ENCODE measurements around the gene MIEN1.

Gene MIEN1

GRCh38 chr17:39709998-39710964, 20.1 kb downstream of the MIEN1 start:
- Histone ChIP-seq H3K9me3 (no peaks in the 10 kb centered on the region), H3K27me3 (no peaks in the 10 kb centered on the region), H3K4me3 (ENCODE audit: low read depth in 1 of 2, low read length in 1 of 2) (no peak overlapping the region), H3K27ac (no peak overlapping the region), H3K36me3 (no peaks in the 10 kb centered on the region), H3K4me1 (ENCODE audit: control insufficient read depth in 1 of 2, insufficient read depth in 1 of 2, low read depth in 1 of 2, low read length in 1 of 2) (no peaks in the 10 kb centered on the region)
- TF ChIP-seq, protein P1, sequence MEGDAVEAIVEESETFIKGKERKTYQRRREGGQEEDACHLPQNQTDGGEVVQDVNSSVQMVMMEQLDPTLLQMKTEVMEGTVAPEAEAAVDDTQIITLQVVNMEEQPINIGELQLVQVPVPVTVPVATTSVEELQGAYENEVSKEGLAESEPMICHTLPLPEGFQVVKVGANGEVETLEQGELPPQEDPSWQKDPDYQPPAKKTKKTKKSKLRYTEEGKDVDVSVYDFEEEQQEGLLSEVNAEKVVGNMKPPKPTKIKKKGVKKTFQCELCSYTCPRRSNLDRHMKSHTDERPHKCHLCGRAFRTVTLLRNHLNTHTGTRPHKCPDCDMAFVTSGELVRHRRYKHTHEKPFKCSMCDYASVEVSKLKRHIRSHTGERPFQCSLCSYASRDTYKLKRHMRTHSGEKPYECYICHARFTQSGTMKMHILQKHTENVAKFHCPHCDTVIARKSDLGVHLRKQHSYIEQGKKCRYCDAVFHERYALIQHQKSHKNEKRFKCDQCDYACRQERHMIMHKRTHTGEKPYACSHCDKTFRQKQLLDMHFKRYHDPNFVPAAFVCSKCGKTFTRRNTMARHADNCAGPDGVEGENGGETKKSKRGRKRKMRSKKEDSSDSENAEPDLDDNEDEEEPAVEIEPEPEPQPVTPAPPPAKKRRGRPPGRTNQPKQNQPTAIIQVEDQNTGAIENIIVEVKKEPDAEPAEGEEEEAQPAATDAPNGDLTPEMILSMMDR (IDR thresholded peaks at IDR 0.05), result no peak

GRCh38 chr17:39709319-39709997, 20.9 kb downstream of the MIEN1 start:
- Histone ChIP-seq H3K36me3 (no peaks in the 10 kb centered on the region), H3K4me1 (ENCODE audit: control insufficient read depth in 1 of 2, insufficient read depth in 1 of 2, low read depth in 1 of 2, low read length in 1 of 2) (no peaks in the 10 kb centered on the region), H3K9me3 (no peaks in the 10 kb centered on the region), H3K27ac (no peak overlapping the region), H3K27me3 (no peaks in the 10 kb centered on the region), H3K4me3 (ENCODE audit: low read depth in 1 of 2, low read length in 1 of 2) (no peak overlapping the region)
- TF ChIP-seq, protein P1 (IDR thresholded peaks at IDR 0.05), result no peak

GRCh38 chr17:39706921-39707337, 23.4 kb downstream of the MIEN1 start:
- no peaks in the 10 kb centered on the region for H3K36me3 ChIP-seq
- no peak overlapping the region for H3K4me3 ChIP-seq (ENCODE audit: low read depth in 1 of 2, low read length in 1 of 2)
- H3K27ac ChIP-seq, result no peak overlapping the region
- peaks cover 20% of the 10 kb centered on the region for H3K27me3 ChIP-seq
- no peaks in the 10 kb centered on the region for H3K9me3 ChIP-seq
- TF ChIP-seq, protein P1 (IDR thresholded peaks at IDR 0.05), result no peak
- no peaks in the 10 kb centered on the region for H3K4me1 ChIP-seq (ENCODE audit: control insufficient read depth in 1 of 2, insufficient read depth in 1 of 2, low read depth in 1 of 2, low read length in 1 of 2)

DNA sequence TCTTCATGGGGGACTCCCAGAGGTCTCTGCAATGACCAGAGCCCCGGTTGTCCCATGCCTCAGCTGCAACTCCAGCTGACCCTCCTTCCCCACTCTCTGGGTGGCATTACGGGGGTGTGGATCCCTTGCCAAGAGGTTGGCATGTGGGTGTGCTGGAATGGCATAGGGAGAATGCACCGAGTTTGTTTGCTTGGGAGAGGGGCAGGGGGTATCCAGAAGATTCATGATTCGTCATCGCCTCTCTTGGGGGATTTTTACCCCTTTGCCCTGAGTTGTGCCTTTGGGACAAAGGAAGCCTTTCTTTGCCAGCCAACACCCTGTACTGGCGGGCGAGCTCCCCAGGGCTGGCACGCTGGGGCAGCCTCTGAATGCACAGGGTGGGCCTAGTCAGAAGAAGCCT, 23.9 kb downstream of the MIEN1 start:
- TF ChIP-seq, protein P1 (IDR thresholded peaks at IDR 0.05), result no peak
- H3K36me3 ChIP-seq, result no peaks in the 10 kb centered on the region
- no peaks in the 10 kb centered on the region for H3K9me3 ChIP-seq
- no peak overlapping the region for H3K4me3 ChIP-seq (ENCODE audit: low read depth in 1 of 2, low read length in 1 of 2)
- no peak overlapping the region for H3K27ac ChIP-seq
- peaks cover 25% of the 10 kb centered on the region for H3K27me3 ChIP-seq
- H3K4me1 ChIP-seq (ENCODE audit: control insufficient read depth in 1 of 2, insufficient read depth in 1 of 2, low read depth in 1 of 2, low read length in 1 of 2), result no peaks in the 10 kb centered on the region

DNA sequence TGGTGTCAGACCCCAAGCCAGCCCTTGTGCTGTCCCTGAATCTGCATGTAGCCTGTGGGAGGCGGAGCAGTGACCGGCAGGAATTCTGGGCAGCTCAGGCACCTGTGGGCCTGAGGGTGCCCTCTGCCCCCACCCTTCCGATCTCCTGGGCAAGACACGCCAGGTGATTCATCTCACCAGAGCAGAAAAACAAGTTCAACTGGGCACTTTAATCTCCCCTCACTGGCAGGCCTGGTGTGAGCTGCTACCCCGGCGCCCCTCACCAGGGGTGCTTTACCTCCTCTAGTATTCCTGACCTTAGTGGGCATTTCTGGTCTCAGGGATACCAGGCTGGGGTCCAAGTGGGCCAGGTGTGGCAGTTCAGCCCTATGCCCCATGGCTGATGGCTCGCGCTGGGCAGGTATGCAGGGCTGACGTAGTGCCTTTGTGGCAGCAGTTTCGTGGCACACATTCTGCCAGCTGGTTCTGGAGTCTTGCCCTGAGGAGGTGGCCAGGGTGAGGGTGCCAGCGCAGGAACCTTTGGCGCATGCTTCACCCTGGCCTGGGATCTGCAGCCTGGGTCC, 24.5 kb downstream of the MIEN1 start:
- no peaks in the 10 kb centered on the region for H3K36me3 ChIP-seq
- no peak overlapping the region for H3K27ac ChIP-seq
- TF ChIP-seq, protein P1 (IDR thresholded peaks at IDR 0.05), result no peak
- H3K27me3 ChIP-seq, result peaks cover 31% of the 10 kb centered on the region
- no peaks in the 10 kb centered on the region for H3K4me1 ChIP-seq (ENCODE audit: control insufficient read depth in 1 of 2, insufficient read depth in 1 of 2, low read depth in 1 of 2, low read length in 1 of 2)
- no peak overlapping the region for H3K4me3 ChIP-seq (ENCODE audit: low read depth in 1 of 2, low read length in 1 of 2)
- H3K9me3 ChIP-seq, result no peaks in the 10 kb centered on the region

Data from neutrophil (primary cell).